CD4-positive, alpha-beta T cell (primary cell): ENCODE measurements around the gene PIGU. TPM values are rescaled to one million over a fixed set of nuclear protein-coding genes. Genes with fewer than 3 reads are reported as not detected.

Experiments used
- ATAC-seq: fragments of 200-7000 bp; cut with Tn5 transposase; one replicate; pipeline ENCODE4 v1.10.0; 2022; ENCODE audit warnings: mild to moderate bottlenecking; ENCODE audit not compliant: poor library complexity
- CTCF ChIA-PET: fragments of 350-600 bp; sonication (Branson Sonifier 250); formaldehyde crosslinking; loops from one replicate; lab custom pipeline; 2021; ENCODE audit warnings: antibody characterized with exemption, inconsistent platforms; lab: Charles Lee
- POLR2A ChIA-PET: fragments of 350-600 bp; sonication (Branson Sonifier 250); formaldehyde crosslinking; loops from one replicate; lab custom pipeline; 2021; ENCODE audit warnings: antibody characterized with exemption, inconsistent platforms; lab: Charles Lee
- DNase-seq, 14 experiments: peaks; one replicate each; pipeline ENCODE4 v3.0.0-alpha.2; 2013 to 2020; ENCODE audit warnings: mixed read lengths in 2 of 14
- H3K27ac ChIP-seq, 2 donors: one replicate each; pipeline versions ENCODE4 v1.5.1 to v1.7.0; 2013; ENCODE audit warnings: low read length in 2 of 2, low read depth in 1 of 2, mild to moderate bottlenecking in 1 of 2
- H3K27me3 ChIP-seq, 2 experiments: 1 replicate in 1 of 2; 2 replicates in 1 of 2; pipeline versions ENCODE4 v1.6.1 to v1.7.0; 2013; ENCODE audit warnings: low read length in 2 of 2, control low read depth in 1 of 2, mild to moderate bottlenecking in 1 of 2, moderate library complexity in 1 of 2; ENCODE audit not compliant: insufficient read depth in 2 of 2, control insufficient read depth in 1 of 2
- H3K36me3 ChIP-seq: one replicate; pipeline ENCODE4 v1.6.1; 2013; ENCODE audit warnings: low read length, control low read depth; ENCODE audit not compliant: insufficient read depth
- H3K4me1 ChIP-seq: one replicate; pipeline ENCODE4 v1.6.1; 2013; ENCODE audit warnings: low read length, control low read depth; ENCODE audit not compliant: insufficient read depth
- H3K4me3 ChIP-seq: one replicate; pipeline ENCODE4 v1.5.1; 2013; ENCODE audit warnings: mild to moderate bottlenecking, low read length, moderate library complexity
- H3K9me3 ChIP-seq, 2 experiments: 1 replicate in 1 of 2; 2 replicates in 1 of 2; pipeline versions ENCODE4 v1.6.1 to v1.7.0; 2013; ENCODE audit warnings: low read length in 2 of 2, mild to moderate bottlenecking in 2 of 2, control low read depth in 1 of 2, moderate library complexity in 1 of 2; ENCODE audit not compliant: control insufficient read depth in 1 of 2, insufficient read depth in 1 of 2
- H3K27ac Mint-ChIP-seq: one replicate; pipeline ENCODE4 v1.8.0; 2020; ENCODE audit warnings: mixed read lengths
- H3K27me3 Mint-ChIP-seq: one replicate; pipeline ENCODE4 v1.8.0; 2021; ENCODE audit warnings: mixed read lengths
- H3K36me3 Mint-ChIP-seq: one replicate; pipeline ENCODE4 v1.8.0; 2021; ENCODE audit warnings: low read depth, mixed read lengths
- H3K4me1 Mint-ChIP-seq: one replicate; pipeline ENCODE4 v1.8.0; 2021; ENCODE audit warnings: low read depth, mixed read lengths
- H3K4me3 Mint-ChIP-seq: one replicate; pipeline ENCODE4 v1.8.0; 2020; ENCODE audit warnings: mild to moderate bottlenecking, mixed read lengths
- H3K9me3 Mint-ChIP-seq: one replicate; pipeline ENCODE4 v1.8.0; 2020; ENCODE audit warnings: mixed read lengths
- CTCF ChIP-seq: fragments of 200-600 bp; IDR thresholded peaks from one replicate; pipeline ENCODE4 v1.8.0; 2022; ENCODE audit warnings: antibody characterized with exemption, mild to moderate bottlenecking
- intact Hi-C, 2 experiments: fragments of 100-400 bp; cut with DNase I in 1 of 2; cut with micrococcal nuclease in 1 of 2; formaldehyde crosslinking; loops; one replicate each; pipeline versions ENCODE4 v1.15.1 to v1.9.0; 2023 to 2025; cut with DNase I, micrococcal nuclease
- total RNA-seq, 174 experiments: library from RNA in 2 of 174; stranded (reverse) in 2 of 174; gene quantifications; one replicate each; pipeline ENCODE4 v1.2.3 and lab custom pipeline; 2021 to 2026

The PIGU gene
- total RNA-seq, 2 experiments from 2014 or later = 4.6 to 5.5 TPM

GRCh38 chr20:34654207-34654744 is 22.6 kb downstream of the PIGU start:
- DNase-seq = no peak
- H3K4me1 Mint-ChIP-seq = no peaks in the 10 kb centered on the region
- no peak overlapping the region for H3K4me3 ChIP-seq
- peaks cover 23% of the 10 kb centered on the region for H3K36me3 ChIP-seq
- no peaks in the 10 kb centered on the region for H3K9me3 ChIP-seq
- intact Hi-C loops = no loop called here
- no peak overlapping the region for H3K27ac Mint-ChIP-seq
- no peaks in the 10 kb centered on the region for H3K27me3 Mint-ChIP-seq
- no peaks in the 10 kb centered on the region for H3K4me1 ChIP-seq
- CTCF ChIA-PET = no interaction called here
- no peak overlapping the region for H3K4me3 Mint-ChIP-seq
- ATAC-seq = no peak
- peaks cover 43% of the 10 kb centered on the region for H3K36me3 Mint-ChIP-seq
- POLR2A ChIA-PET = no interaction called here
- no peaks in the 10 kb centered on the region for H3K9me3 Mint-ChIP-seq
- no peak overlapping the region for H3K27ac ChIP-seq
- TF ChIP-seq CTCF = no peak
- no peaks in the 10 kb centered on the region for H3K27me3 ChIP-seq

- CTCF ChIA-PET = no interaction called here
- H3K36me3 Mint-ChIP-seq = peaks cover 38% of the 10 kb centered on the region
Measured at GRCh38 chr20:34651200-34651599, 25.7 kb downstream of the PIGU start.

GRCh38 chr20:34647737-34648136 is 29.2 kb downstream of the PIGU start:
- Mint-ChIP-seq H3K4me1 (no peaks in the 10 kb centered on the region), H3K27me3 (no peaks in the 10 kb centered on the region), H3K4me3 (no peak overlapping the region), H3K36me3 (peaks cover 50% of the 10 kb centered on the region), H3K27ac (no peak overlapping the region), H3K9me3 (no peaks in the 10 kb centered on the region)
- ATAC-seq (no peak), DNase-seq (no peak)
- H3K4me1 ChIP-seq = no peaks in the 10 kb centered on the region
- ChIA-PET CTCF (no interaction called here), POLR2A (no interaction called here)
- intact Hi-C loops = no loop called here
- H3K9me3 ChIP-seq = no peaks in the 10 kb centered on the region
- peaks cover 28% of the 10 kb centered on the region for H3K36me3 ChIP-seq
- no peaks in the 10 kb centered on the region for H3K27me3 ChIP-seq
- TF ChIP-seq CTCF = no peak
- no peak overlapping the region for H3K27ac ChIP-seq
- no peak overlapping the region for H3K4me3 ChIP-seq

More at GRCh38 chr20:34651200-34651599, 25.7 kb downstream of the PIGU start:
- no peak for DNase-seq
- H3K9me3 ChIP-seq = no peaks in the 10 kb centered on the region
- no peaks in the 10 kb centered on the region for H3K27me3 ChIP-seq
- Mint-ChIP-seq H3K4me3 (no peak overlapping the region), H3K27me3 (no peaks in the 10 kb centered on the region), H3K9me3 (no peaks in the 10 kb centered on the region), H3K4me1 (no peaks in the 10 kb centered on the region), H3K27ac (no peak overlapping the region)
- intact Hi-C loops = no loop called here
- H3K36me3 ChIP-seq = peaks cover 15% of the 10 kb centered on the region
- no peak overlapping the region for H3K27ac ChIP-seq
- H3K4me3 ChIP-seq = no peak overlapping the region
- POLR2A ChIA-PET = interaction anchor here (1.2 kb wide), 1 partner anchor 27 kb away, joined by 4 read pairs; no protein-coding TSS in a partner anchor
- ATAC-seq = no peak
- no peaks in the 10 kb centered on the region for H3K4me1 ChIP-seq
- no peak for TF ChIP-seq CTCF
